Effector CD8-positive, alpha-beta T cell (primary cell): ENCODE measurements around the gene MTR.
A peak's percentile ranks its signal among the peaks of the same experiment; 100 is the strongest.

ENCODE experiments used
- DNase-seq: peaks from one replicate; lab custom pipeline; 2025; lab: John Stamatoyannopoulos, UW

Gene MTR

GRCh38 chr1:236864211-236864610 is 69.1 kb downstream of the MTR start:
- no peak for DNase-seq

GRCh38 chr1:236864996-236865817 is 70.1 kb downstream of the MTR start:
- DNase-seq: no peak

- no peak for DNase-seq
Observed at GRCh38 chr1:236865818-236866155, 70.7 kb downstream of the MTR start.

- peak; percentile 4 for DNase-seq
Observed at GRCh38 chr1:236868625-236869467, 73.8 kb downstream of the MTR start.

- no peak for DNase-seq
Observed at GRCh38 chr1:236869911-236870310, 74.8 kb downstream of the MTR start.

GRCh38 chr1:236870721-236871120 is 75.6 kb downstream of the MTR start:
- no peak for DNase-seq

- DNase-seq: no peak
Observed at GRCh38 chr1:236872075-236872666, 77.1 kb downstream of the MTR start.

GRCh38 chr1:236875975-236876374 is 80.9 kb downstream of the MTR start:
- DNase-seq: no peak

- no peak for DNase-seq
Observed at GRCh38 chr1:236877661-236878060, 82.6 kb downstream of the MTR start.

GRCh38 chr1:236880209-236880608 is 85.1 kb downstream of the MTR start:
- no peak for DNase-seq

GRCh38 chr1:236882678-236883077 is 87.6 kb downstream of the MTR start:
- DNase-seq: no peak

- no peak for DNase-seq
Observed at GRCh38 chr1:236886199-236886598, 91.1 kb downstream of the MTR start.

GRCh38 chr1:236887081-236887480 is 92.0 kb downstream of the MTR start:
- no peak for DNase-seq

- no peak for DNase-seq
Observed at GRCh38 chr1:236888126-236888525, 93.0 kb downstream of the MTR start.

GRCh38 chr1:236888903-236889302 is 93.8 kb downstream of the MTR start:
- DNase-seq: no peak

- DNase-seq: no peak
Observed at GRCh38 chr1:236890152-236891056, 95.3 kb downstream of the MTR start.

GRCh38 chr1:236893626-236894545 is 98.8 kb downstream of the MTR start:
- no peak for DNase-seq

- no peak for DNase-seq
Observed at GRCh38 chr1:236895665-236896387, 100.7 kb downstream of the MTR start.

GRCh38 chr1:236896716-236897115 is 101.6 kb downstream of the MTR start:
- no peak for DNase-seq
